GM12875 (cell line): Measurements from ENCODE around the gene FSD1.

Experiments used
- H3K4me3 ChIP-seq: one replicate; pipeline ENCODE4 v1.5.1; 2011; ENCODE audit warnings: low read depth, low read length, control low read depth
- TF ChIP-seq, protein P1 (sequence below): IDR thresholded peaks from 2 replicates; pipeline ENCODE4 v1.5.1; 2011; ENCODE audit warnings: low read depth, mild to moderate bottlenecking, control low read depth, inconsistent platforms, low read length, moderate library complexity, borderline replicate concordance; ENCODE audit not compliant: insufficient read depth

The FSD1 gene

DNA sequence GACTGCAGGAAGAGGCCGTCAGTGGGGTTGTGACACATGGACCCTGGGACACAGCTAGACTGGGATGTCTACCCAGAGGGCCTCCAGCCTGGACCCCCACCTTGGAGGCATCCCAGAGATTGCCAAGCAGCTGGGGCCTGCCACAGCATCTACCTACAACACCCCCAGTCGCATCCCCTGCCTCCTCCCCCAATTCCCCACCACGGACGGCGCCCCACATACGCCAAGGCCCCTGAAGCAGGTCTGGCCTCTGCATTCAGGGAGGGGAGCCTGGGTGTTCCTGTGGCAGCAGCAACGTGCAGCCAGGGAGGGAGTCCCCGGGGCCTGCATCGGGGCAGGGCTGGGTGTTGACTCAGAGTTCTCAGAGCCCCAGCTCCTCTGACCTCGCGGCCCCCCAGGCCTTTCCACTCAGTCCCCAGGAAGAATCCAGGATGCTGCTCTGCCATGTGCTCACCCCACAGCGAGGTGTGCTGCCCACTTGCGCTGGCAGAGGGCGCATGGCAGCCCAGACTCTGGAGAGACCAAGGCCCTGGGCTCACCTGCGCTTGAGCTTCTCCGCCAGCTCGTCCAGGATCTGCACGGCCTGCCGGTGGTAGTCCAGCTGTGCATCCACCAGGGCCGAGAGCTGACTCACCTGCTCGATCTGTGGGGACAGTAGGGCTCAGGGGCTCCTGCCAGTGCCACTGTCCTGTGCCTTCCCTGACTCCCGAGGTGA lies 58.6 kb downstream of the FSD1 start:
- no peak overlapping the region for H3K4me3 ChIP-seq
- TF ChIP-seq, protein P1, sequence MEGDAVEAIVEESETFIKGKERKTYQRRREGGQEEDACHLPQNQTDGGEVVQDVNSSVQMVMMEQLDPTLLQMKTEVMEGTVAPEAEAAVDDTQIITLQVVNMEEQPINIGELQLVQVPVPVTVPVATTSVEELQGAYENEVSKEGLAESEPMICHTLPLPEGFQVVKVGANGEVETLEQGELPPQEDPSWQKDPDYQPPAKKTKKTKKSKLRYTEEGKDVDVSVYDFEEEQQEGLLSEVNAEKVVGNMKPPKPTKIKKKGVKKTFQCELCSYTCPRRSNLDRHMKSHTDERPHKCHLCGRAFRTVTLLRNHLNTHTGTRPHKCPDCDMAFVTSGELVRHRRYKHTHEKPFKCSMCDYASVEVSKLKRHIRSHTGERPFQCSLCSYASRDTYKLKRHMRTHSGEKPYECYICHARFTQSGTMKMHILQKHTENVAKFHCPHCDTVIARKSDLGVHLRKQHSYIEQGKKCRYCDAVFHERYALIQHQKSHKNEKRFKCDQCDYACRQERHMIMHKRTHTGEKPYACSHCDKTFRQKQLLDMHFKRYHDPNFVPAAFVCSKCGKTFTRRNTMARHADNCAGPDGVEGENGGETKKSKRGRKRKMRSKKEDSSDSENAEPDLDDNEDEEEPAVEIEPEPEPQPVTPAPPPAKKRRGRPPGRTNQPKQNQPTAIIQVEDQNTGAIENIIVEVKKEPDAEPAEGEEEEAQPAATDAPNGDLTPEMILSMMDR = peak; percentile 11; the same call in 1 of the 2 replicates

DNA sequence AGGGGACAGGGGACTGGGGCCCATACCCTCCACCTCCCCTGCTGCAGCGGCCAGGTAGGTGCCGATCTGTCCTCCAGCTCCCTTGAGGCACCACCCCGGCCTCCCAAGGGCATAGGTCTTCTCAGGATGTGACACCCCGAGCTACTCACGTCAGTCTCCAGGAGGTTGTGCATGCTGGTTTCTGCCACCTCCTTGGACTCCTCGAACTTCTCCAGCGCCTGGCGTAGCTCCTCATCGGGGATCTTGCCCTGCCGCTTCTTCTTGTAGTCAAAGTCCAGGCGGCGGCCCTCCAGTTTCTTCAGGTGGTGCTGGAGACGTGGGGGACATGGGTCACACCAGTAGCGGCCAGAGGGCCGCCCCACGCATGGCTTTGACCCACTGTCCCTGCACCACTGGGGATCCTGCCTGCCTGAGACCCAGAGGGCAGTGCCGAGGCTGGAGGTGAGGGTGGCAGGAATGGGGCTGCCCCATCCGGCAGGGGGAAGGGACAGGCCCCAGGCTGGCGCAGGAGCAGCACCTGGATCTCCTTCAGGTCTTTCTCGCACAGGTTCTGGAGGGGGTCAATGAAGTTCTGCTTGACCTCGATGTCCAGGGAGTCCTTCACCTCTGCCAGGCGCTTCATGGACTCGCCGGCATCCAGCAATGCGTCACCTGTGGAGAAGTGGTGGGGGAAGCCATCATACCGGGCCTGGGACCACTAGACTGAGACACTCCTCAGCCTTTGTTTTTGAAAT lies 59.3 kb downstream of the FSD1 start:
- no peak overlapping the region for H3K4me3 ChIP-seq
- TF ChIP-seq, protein P1 = no peak

DNA sequence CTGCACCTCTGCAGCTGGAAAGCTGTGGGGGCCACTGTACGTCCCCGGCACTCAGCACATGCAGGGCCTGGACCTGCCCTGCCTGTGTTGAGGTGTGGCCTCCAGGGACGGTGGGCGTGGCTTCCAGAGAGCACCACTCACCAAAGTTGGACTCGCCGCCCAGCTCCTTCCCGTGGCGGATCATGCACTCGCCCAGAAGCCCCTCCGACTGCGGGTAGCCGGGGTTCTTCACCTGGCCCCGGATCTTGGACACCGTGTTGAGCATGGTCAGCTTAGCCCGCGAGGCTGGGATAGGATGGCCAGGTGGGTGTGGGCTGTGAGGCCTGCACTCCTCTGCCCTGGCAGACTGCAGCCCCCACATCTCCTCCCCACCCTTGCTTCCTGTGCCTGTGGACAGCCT lies 60.9 kb downstream of the FSD1 start:
- TF ChIP-seq, protein P1 = no peak
- no peak overlapping the region for H3K4me3 ChIP-seq

DNA sequence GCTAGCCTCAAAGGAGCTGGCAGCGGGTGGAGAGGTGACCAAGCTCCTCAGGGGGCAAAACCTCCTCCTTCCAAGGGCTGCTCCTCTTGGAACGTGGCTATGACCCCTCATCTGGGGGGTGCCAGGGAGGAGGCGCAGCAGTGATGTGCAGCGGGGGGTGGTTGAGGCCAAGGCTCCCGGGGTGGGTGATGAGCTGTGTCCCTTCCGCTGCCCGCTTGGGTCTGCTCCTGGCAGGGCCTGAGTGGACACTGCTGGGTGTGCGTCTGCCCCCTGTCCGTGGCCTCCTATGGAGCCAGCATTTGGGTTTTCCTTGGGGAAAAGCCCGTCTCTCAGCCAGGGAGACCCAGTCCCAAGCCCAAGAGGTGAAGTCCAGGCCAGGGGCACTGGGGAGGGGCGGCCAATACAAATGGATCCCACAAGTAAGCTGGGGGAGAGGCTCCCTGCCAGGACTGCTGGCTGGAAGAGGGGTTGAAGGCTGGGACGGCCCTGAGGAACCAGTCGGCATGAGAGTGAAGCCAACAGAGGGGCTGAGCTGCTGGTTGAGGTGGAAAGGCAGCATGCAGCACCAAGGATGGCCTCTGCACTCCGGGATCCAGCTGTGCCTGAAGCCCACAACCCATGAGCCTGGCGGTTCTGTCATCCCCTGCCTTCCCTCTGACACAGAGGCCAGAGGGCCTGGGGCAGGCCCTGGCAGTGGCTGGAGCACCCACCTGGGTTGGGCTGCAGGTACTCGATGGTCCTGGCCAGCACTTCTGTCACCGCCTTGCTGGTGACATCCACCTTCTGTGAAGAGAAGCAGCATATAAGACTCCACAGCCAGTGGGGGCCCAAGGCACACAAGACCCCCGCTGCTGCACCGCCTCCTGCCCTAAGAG lies 61.6 kb downstream of the FSD1 start:
- no peak overlapping the region for H3K4me3 ChIP-seq
- TF ChIP-seq, protein P1 = no peak

DNA sequence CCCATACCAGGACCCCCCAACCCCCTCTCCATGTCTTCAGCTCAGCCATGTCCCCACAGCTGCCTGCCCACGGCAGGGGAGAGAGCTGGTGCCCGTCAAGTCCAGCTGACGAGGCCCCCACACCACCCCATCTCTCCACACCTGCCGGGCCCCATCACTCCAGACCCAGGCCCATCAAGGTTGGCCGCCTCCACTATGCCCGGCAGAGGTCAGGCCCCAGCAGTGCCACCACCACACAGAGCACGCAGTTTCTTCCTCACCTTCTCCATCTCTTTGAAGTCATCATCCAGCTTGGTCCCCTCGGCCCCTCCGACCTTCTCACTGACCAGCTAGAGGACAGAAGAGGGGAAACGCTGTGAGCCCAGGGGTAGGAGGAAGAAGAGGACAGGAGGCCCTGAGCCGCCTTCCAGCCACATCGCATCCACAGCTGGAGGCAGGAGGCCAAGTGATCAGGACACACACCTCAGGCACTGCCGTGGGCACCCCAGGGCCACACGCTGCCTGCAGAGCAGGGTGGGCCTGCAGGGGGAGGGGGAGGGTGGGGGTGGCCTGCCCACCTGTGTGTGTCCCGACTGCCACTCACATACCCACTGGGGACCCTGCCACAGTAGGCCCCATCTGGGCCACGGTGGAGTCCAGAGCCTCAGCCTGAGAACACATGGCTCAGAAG lies 62.4 kb downstream of the FSD1 start:
- TF ChIP-seq, protein P1 = no peak
- no peak overlapping the region for H3K4me3 ChIP-seq

DNA sequence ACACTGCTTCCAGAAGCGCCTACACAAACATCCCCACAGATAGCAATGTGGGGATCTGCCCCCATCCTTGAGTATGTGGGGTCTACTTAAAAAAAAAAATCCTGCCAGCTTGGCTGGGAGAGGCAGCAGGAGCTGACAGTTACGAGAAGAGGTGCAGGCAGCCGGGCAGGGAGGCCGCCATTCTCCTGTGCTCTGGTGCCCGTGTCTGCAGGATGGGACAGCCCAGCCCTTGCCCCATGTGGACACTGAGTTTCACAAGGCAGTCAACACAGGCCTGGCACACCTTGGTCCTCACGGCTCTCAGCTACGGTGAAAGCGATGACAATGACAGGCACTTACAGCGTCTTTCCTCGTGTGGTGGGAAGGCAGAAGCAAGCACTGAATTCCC lies 62.9 kb downstream of the FSD1 start:
- TF ChIP-seq, protein P1 = no peak

More for the DNA sequence above, 62.9 kb downstream of the FSD1 start:
- no peak overlapping the region for H3K4me3 ChIP-seq
